Naive thymus-derived CD4-positive, alpha-beta T cell (primary cell): Measurements from ENCODE around the gene ATG7. TPM values are rescaled to one million over a fixed set of nuclear protein-coding genes. Genes with fewer than 3 reads are reported as not detected.

Experiments used
- ATAC-seq: fragments of 150-1000 bp; cut with Tn5 transposase; 2 replicates; pipeline ENCODE4 v1.10.0; 2021; ENCODE audit warnings: mild to moderate bottlenecking, moderate library complexity
- CTCF ChIA-PET: fragments of 350-600 bp; sonication (Branson Sonifier 250); formaldehyde crosslinking; loops from one replicate; lab custom pipeline; 2021; ENCODE audit warnings: antibody characterized with exemption; lab: Charles Lee
- POLR2A ChIA-PET: fragments of 350-600 bp; sonication (Branson Sonifier 250); formaldehyde crosslinking; loops from one replicate; lab custom pipeline; 2021; ENCODE audit warnings: antibody characterized with exemption, inconsistent platforms; lab: Charles Lee
- DNase-seq, 9 donors: peaks; one replicate each; pipeline versions ENCODE4 v3.0.0 to v3.0.0-alpha.2; 2020 to 2022; ENCODE audit warnings: mixed read lengths in 1 of 9
- H3K27ac ChIP-seq: one replicate; pipeline ENCODE4 v1.7.0; 2013; ENCODE audit warnings: mild to moderate bottlenecking, low read depth, low read length, moderate library complexity
- H3K27me3 ChIP-seq, 2 donors: one replicate each; pipeline ENCODE4 v1.7.0; 2013; ENCODE audit warnings: low read length in 2 of 2, mild to moderate bottlenecking in 2 of 2, moderate library complexity in 2 of 2; ENCODE audit not compliant: control insufficient read depth in 2 of 2, insufficient read depth in 2 of 2
- H3K36me3 ChIP-seq, 3 experiments: 1 replicate in 2 of 3; 2 replicates in 1 of 3; pipeline ENCODE4 v1.7.0; 2013; ENCODE audit warnings: low read length in 3 of 3, mild to moderate bottlenecking in 3 of 3, moderate library complexity in 1 of 3; ENCODE audit not compliant: insufficient read depth in 3 of 3, control insufficient read depth in 2 of 3
- H3K4me1 ChIP-seq, 2 donors: one replicate each; pipeline ENCODE4 v1.7.0; 2013; ENCODE audit warnings: low read length in 2 of 2, mild to moderate bottlenecking in 2 of 2, moderate library complexity in 1 of 2; ENCODE audit not compliant: control insufficient read depth in 2 of 2, insufficient read depth in 2 of 2
- H3K4me3 ChIP-seq: 2 replicates; pipeline ENCODE4 v1.7.0; 2013; ENCODE audit warnings: mild to moderate bottlenecking, low read length
- H3K9me3 ChIP-seq, 3 experiments: 1 replicate in 2 of 3; 2 replicates in 1 of 3; pipeline ENCODE4 v1.7.0; 2013; ENCODE audit warnings: low read length in 3 of 3; ENCODE audit not compliant: control insufficient read depth in 2 of 3
- H3K27ac Mint-ChIP-seq, 9 donors: one replicate each; pipeline ENCODE4 v1.8.0; 2020 to 2022; ENCODE audit warnings: mixed read lengths in 9 of 9, mild to moderate bottlenecking in 8 of 9, moderate library complexity in 5 of 9, inconsistent platforms in 2 of 9
- H3K27me3 Mint-ChIP-seq, 5 donors: one replicate each; pipeline ENCODE4 v1.8.0; 2021 to 2022; ENCODE audit warnings: mixed read lengths in 5 of 5, mild to moderate bottlenecking in 1 of 5
- H3K36me3 Mint-ChIP-seq, 5 donors: one replicate each; pipeline ENCODE4 v1.8.0; 2020 to 2022; ENCODE audit warnings: mixed read lengths in 5 of 5, mild to moderate bottlenecking in 3 of 5, inconsistent platforms in 1 of 5
- H3K4me1 Mint-ChIP-seq, 7 donors: one replicate each; pipeline ENCODE4 v1.8.0; 2020 to 2022; ENCODE audit warnings: mixed read lengths in 7 of 7, mild to moderate bottlenecking in 3 of 7, inconsistent platforms in 1 of 7
- H3K4me3 Mint-ChIP-seq, 10 donors: one replicate each; pipeline ENCODE4 v1.8.0; 2020 to 2022; ENCODE audit warnings: mild to moderate bottlenecking in 10 of 10, mixed read lengths in 10 of 10, moderate library complexity in 6 of 10, inconsistent platforms in 2 of 10
- H3K9me3 Mint-ChIP-seq, 11 donors: one replicate each; pipeline ENCODE4 v1.8.0; 2020 to 2022; ENCODE audit warnings: mixed read lengths in 11 of 11, mild to moderate bottlenecking in 4 of 11, inconsistent platforms in 1 of 11, moderate library complexity in 1 of 11
- intact Hi-C, 2 donors: fragments of 100-400 bp; cut with micrococcal nuclease; formaldehyde crosslinking; loops; one replicate each; pipeline ENCODE4 v1.15.1; 2023
- polyA plus RNA-seq, 2 donors: library from polyadenylated mRNA; unstranded; fragments of 300-500 nt; fragmentation: Illumina TruSeq; gene quantifications; one replicate each; pipeline ENCODE4 v1.2.3, GENCODE V29; 2021
- total RNA-seq, 6 experiments: library from RNA in 5 of 6; stranded (reverse) in 5 of 6; gene quantifications; 1 replicate in 5 of 6; 2 replicates in 1 of 6; pipeline ENCODE4 v1.2.3 and lab custom pipeline; 2021 to 2026

ATG7 gene
- total and polyA plus RNA-seq, 7 experiments from 2014 or later = 12.0 to 80.3 (median 33.6) TPM

GRCh38 chr3:11363715-11364114 lies 91.5 kb downstream of the ATG7 start:
- DNase-seq (no peak), ATAC-seq (no peak)
- POLR2A ChIA-PET = no interaction called here
- peaks cover 16 to 64% (median 49%) of the 10 kb centered on the region in 5 donors for H3K36me3 Mint-ChIP-seq
- H3K27me3 ChIP-seq = no peaks in the 10 kb centered on the region
- intact Hi-C loops = no loop called here
- no peak overlapping the region for H3K4me3 ChIP-seq
- no peaks in the 10 kb centered on the region for H3K9me3 Mint-ChIP-seq
- peaks cover 5 to 68% (median 14%) of the 10 kb centered on the region in 3 experiments for H3K36me3 ChIP-seq
- H3K4me3 Mint-ChIP-seq = no peak overlapping the region
- peaks cover 0 to 13% (median 0%) of the 10 kb centered on the region in 7 donors for H3K4me1 Mint-ChIP-seq
- H3K27ac Mint-ChIP-seq = no peak overlapping the region
- no peak overlapping the region for H3K27ac ChIP-seq
- CTCF ChIA-PET = interaction anchor here (0.6 to 1.0 kb wide), 2 partner anchors 15 to 87 kb away, joined by 3 read pairs; no protein-coding TSS in a partner anchor
- no peaks in the 10 kb centered on the region for H3K4me1 ChIP-seq
- H3K9me3 ChIP-seq = no peaks in the 10 kb centered on the region
- no peaks in the 10 kb centered on the region for H3K27me3 Mint-ChIP-seq

GRCh38 chr3:11364181-11364580 lies 92.0 kb downstream of the ATG7 start:
- no peak for ATAC-seq
- intact Hi-C loops = no loop called here
- H3K36me3 ChIP-seq = peaks cover 5 to 67% (median 14%) of the 10 kb centered on the region in 3 experiments
- H3K4me1 ChIP-seq = no peaks in the 10 kb centered on the region
- Mint-ChIP-seq H3K36me3 (peaks cover 16 to 66% (median 46%) of the 10 kb centered on the region in 5 donors), H3K4me3 (no peak overlapping the region), H3K4me1 (peaks cover 0 to 13% (median 0%) of the 10 kb centered on the region in 7 donors), H3K9me3 (no peaks in the 10 kb centered on the region), H3K27me3 (no peaks in the 10 kb centered on the region), H3K27ac (no peak overlapping the region)
- H3K4me3 ChIP-seq = no peak overlapping the region
- H3K9me3 ChIP-seq = no peaks in the 10 kb centered on the region
- DNase-seq = no peak
- H3K27ac ChIP-seq = no peak overlapping the region
- ChIA-PET CTCF (interaction anchor here (0.6 to 1.0 kb wide), 2 partner anchors 15 to 87 kb away, joined by 3 read pairs; no protein-coding TSS in a partner anchor), POLR2A (interaction anchor here (0.6 kb wide), 1 partner anchor 1196 kb away, joined by 3 read pairs; no protein-coding TSS in a partner anchor)
- H3K27me3 ChIP-seq = no peaks in the 10 kb centered on the region

GRCh38 chr3:11367143-11367693 lies 95.0 kb downstream of the ATG7 start:
- ChIA-PET POLR2A (no interaction called here), CTCF (interaction anchor here (0.7 kb wide), 1 partner anchor 269 kb away, joined by 3 read pairs; no protein-coding TSS in a partner anchor)
- peaks cover 12 to 72% (median 44%) of the 10 kb centered on the region in 5 donors for H3K36me3 Mint-ChIP-seq
- H3K4me3 ChIP-seq = no peak overlapping the region
- no peak overlapping the region for H3K27ac ChIP-seq
- no peaks in the 10 kb centered on the region for H3K27me3 ChIP-seq
- H3K36me3 ChIP-seq = peaks cover 0 to 53% (median 14%) of the 10 kb centered on the region in 3 experiments
- intact Hi-C loops = no loop called here
- H3K27me3 Mint-ChIP-seq = no peaks in the 10 kb centered on the region
- H3K27ac Mint-ChIP-seq = peak overlapping the region in 1 of 9 donors; percentile 79
- ATAC-seq (no peak), DNase-seq (no peak)
- H3K9me3 Mint-ChIP-seq = no peaks in the 10 kb centered on the region
- no peak overlapping the region for H3K4me3 Mint-ChIP-seq
- H3K9me3 ChIP-seq = no peaks in the 10 kb centered on the region
- H3K4me1 Mint-ChIP-seq = peaks cover 0 to 13% (median 0%) of the 10 kb centered on the region in 7 donors
- no peaks in the 10 kb centered on the region for H3K4me1 ChIP-seq

- no peak overlapping the region for H3K4me3 Mint-ChIP-seq
- H3K27ac ChIP-seq = no peak overlapping the region
- intact Hi-C loops = no loop called here
- H3K27ac Mint-ChIP-seq = peak overlapping the region in 1 of 9 donors; percentile 36
- H3K36me3 Mint-ChIP-seq = peaks cover under 1 to 58% (median 24%) of the 10 kb centered on the region in 5 donors
- no peaks in the 10 kb centered on the region for H3K9me3 ChIP-seq
- peaks cover 0 to 13% (median 0%) of the 10 kb centered on the region in 7 donors for H3K4me1 Mint-ChIP-seq
- ChIA-PET CTCF (interaction anchor here (0.6 kb wide), 1 partner anchor 287 kb away, joined by 3 read pairs; no protein-coding TSS in a partner anchor), POLR2A (interaction anchor here (0.6 kb wide), 1 partner anchor 424 kb away, joined by 3 read pairs; no protein-coding TSS in a partner anchor)
- ATAC-seq = no peak
- no peak for DNase-seq
- no peaks in the 10 kb centered on the region for H3K9me3 Mint-ChIP-seq
- no peak overlapping the region for H3K4me3 ChIP-seq
- no peaks in the 10 kb centered on the region for H3K4me1 ChIP-seq
- H3K27me3 ChIP-seq = no peaks in the 10 kb centered on the region
- peaks cover 0 to 30% (median 4%) of the 10 kb centered on the region in 3 experiments for H3K36me3 ChIP-seq
- no peaks in the 10 kb centered on the region for H3K27me3 Mint-ChIP-seq
Observed at GRCh38 chr3:11370191-11370590, 98.0 kb downstream of the ATG7 start.

- no peaks in the 10 kb centered on the region for H3K9me3 Mint-ChIP-seq
- H3K36me3 ChIP-seq = peaks cover 0 to 24% (median 0%) of the 10 kb centered on the region in 3 experiments
- H3K27ac ChIP-seq = no peak overlapping the region
- H3K4me1 Mint-ChIP-seq = peaks cover 0 to 13% (median 0%) of the 10 kb centered on the region in 7 donors
- no peaks in the 10 kb centered on the region for H3K27me3 Mint-ChIP-seq
- H3K4me3 ChIP-seq = no peak overlapping the region
- POLR2A ChIA-PET = no interaction called here
- H3K4me3 Mint-ChIP-seq = no peak overlapping the region
- CTCF ChIA-PET = no interaction called here
- H3K27me3 ChIP-seq = no peaks in the 10 kb centered on the region
- no peaks in the 10 kb centered on the region for H3K4me1 ChIP-seq
- ATAC-seq = no peak
- intact Hi-C loops = no loop called here
- peaks cover 0 to 53% (median 17%) of the 10 kb centered on the region in 5 donors for H3K36me3 Mint-ChIP-seq
- H3K27ac Mint-ChIP-seq = peak overlapping the region in 1 of 9 donors; percentile 1
- DNase-seq = no peak
- H3K9me3 ChIP-seq = no peaks in the 10 kb centered on the region
Observed at GRCh38 chr3:11370966-11371365, 98.8 kb downstream of the ATG7 start.

GRCh38 chr3:11371747-11372146 lies 99.5 kb downstream of the ATG7 start:
- H3K27ac ChIP-seq = no peak overlapping the region
- ChIA-PET CTCF (no interaction called here), POLR2A (no interaction called here)
- Mint-ChIP-seq H3K27me3 (no peaks in the 10 kb centered on the region), H3K4me3 (no peak overlapping the region), H3K36me3 (peaks cover 0 to 52% (median 11%) of the 10 kb centered on the region in 5 donors), H3K27ac (no peak overlapping the region), H3K9me3 (no peaks in the 10 kb centered on the region), H3K4me1 (peaks cover 0 to 11% (median 0%) of the 10 kb centered on the region in 7 donors)
- intact Hi-C loops = no loop called here
- peaks cover 0 to 18% (median 0%) of the 10 kb centered on the region in 3 experiments for H3K36me3 ChIP-seq
- H3K4me3 ChIP-seq = no peak overlapping the region
- DNase-seq (no peak), ATAC-seq (no peak)
- H3K9me3 ChIP-seq = no peaks in the 10 kb centered on the region
- H3K27me3 ChIP-seq = no peaks in the 10 kb centered on the region
- no peaks in the 10 kb centered on the region for H3K4me1 ChIP-seq
